GM20431 (cell line): ENCODE results near the gene MNX1.

ENCODE experiments used
- in situ Hi-C: fragments of 300-500 bp; cut with MseI, MboI; formaldehyde crosslinking; loops from one replicate; pipeline ENCODE4 v1.15.0; 2020; ENCODE audit warnings: low sequenced_read_pairs; ENCODE audit not compliant: unreplicated experiment

The MNX1 gene

DNA sequence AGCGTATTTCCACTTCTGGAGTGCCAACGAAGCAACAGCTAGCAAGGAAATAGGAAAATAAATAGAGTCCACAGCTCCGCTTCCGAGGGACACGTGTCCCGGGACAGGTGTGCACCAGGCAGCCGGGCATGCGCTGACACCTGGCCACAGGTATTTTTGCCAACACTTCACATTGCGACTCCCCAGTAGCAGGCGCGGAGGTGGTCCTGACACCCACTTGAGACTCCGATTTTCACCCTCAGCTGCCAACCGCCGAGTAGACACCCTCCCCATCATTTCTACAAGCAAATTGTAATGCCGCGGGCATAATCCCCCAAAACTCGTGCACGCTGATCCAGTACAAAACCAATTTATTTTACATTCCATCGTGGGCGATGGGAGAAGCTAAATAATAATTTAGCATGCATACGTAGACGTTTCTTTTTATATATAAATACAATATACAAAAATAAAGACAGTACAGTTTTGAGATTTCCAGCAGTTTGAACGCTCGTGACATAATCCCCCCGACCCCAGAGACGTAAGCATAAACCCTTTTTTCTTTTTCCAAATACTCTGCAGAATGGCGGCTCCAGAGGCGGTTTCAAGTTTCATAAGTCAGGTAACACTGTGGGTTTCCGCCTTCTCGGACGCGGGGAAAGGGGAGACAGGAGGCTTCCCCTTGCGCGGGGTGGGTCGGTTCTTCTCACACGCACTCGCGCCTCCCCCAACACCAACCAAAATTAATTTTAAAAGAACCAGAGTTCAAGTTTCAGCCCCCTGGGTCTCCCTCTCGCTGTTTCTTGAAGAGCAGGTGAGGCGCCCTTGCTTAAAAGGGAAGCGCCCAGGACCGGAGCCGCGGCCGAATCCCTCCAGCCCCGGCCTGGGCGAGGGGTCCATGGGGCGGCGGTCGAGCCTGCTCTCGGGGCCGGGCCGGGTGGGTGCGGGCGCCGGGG is 5.7 kb downstream of the MNX1 start:
- in situ Hi-C loops: no loop called here

- in situ Hi-C loops: no loop called here
These were observed 6.5 kb downstream of the MNX1 start for GRCh38 chr7:157003756-157004520.

DNA sequence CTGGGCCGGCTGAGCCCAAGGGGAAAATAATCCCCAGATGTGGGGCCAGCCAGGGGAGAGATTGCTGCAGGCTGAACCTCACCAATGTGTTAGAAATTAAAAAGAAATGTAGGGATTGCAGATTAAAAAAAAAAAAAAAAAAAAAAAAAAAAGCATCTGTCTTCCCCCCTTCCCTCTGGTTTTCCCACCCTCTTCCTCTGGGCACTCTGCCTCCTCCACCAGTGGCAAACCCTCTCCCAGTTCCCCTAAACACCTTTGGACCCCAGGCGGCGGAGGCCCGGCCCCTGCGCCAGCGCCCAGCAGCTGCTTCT is 7.1 kb downstream of the MNX1 start:
- in situ Hi-C loops: no loop called here

DNA sequence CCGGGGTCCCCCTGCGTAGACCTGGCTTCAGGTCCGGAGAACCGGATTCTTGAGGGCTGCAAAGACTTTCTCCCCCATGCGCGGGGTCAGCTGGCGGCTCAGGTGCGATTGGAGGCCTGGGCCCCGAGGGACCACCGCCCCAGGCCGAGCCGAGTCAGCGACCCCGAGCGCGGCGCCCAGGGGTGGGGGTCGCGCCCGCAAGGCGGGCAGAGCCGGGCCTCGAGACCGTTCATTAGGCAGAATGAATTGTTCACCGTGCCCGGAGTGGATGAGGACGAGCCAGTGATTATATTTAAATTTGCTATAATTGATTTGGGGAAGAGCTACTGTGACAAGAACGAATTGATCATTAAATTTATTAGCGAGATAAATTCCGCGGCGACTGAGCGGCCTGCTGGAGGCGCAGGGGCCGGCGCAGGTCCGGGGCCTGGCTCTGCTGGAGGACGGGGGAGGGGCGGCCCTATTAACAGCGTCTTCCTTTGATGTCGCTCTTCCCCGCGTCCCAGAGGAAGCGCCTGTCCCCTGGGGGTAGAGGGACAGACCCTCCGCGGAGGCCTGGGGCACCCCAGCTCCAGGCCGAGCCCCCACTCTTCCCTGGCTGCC is 7.5 kb downstream of the MNX1 start:
- in situ Hi-C loops: no loop called here

DNA sequence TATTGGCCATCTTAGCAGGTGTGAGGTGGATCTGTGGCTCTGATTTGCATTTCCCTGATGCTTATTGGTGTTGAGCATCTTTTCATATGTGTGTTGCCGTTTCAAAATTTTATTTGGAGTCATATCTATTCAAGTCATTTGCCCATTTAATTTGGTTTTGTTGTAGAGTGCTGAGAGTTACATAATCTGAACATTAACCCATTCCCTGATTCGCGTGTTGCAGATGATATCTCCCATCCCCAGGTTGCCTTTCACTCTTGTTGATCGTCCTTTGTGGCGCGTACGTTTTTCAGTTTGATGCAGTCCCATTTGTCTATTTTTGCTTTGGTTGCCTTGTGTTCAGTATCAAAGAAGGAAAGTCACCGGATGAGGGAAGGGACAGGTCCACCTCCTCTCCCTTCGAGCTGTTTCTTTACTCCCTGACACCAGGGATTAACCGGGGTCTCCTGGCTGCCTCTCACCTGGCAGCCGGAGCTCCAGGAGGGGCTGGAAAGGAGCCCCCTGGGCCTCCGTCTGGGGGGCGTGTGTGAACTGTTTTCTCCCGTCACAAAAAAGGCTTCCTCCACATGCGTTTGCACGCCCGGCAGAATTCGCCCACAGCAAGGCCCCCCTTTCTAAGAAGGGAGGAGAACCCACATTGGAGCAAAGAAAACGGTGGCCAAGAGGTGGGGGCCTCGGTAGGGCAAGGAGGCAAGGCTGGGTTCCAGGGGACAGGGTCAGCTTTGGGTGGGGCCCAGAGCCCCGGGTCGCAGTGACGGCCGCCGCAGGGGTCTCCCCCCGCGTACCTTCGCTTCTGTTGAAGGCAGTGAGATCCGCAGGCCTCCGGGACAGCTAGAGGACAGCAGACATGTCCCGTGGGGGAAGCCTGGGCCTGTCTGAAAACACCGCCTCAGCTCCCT is 8.3 kb downstream of the MNX1 start:
- in situ Hi-C loops: no loop called here

DNA sequence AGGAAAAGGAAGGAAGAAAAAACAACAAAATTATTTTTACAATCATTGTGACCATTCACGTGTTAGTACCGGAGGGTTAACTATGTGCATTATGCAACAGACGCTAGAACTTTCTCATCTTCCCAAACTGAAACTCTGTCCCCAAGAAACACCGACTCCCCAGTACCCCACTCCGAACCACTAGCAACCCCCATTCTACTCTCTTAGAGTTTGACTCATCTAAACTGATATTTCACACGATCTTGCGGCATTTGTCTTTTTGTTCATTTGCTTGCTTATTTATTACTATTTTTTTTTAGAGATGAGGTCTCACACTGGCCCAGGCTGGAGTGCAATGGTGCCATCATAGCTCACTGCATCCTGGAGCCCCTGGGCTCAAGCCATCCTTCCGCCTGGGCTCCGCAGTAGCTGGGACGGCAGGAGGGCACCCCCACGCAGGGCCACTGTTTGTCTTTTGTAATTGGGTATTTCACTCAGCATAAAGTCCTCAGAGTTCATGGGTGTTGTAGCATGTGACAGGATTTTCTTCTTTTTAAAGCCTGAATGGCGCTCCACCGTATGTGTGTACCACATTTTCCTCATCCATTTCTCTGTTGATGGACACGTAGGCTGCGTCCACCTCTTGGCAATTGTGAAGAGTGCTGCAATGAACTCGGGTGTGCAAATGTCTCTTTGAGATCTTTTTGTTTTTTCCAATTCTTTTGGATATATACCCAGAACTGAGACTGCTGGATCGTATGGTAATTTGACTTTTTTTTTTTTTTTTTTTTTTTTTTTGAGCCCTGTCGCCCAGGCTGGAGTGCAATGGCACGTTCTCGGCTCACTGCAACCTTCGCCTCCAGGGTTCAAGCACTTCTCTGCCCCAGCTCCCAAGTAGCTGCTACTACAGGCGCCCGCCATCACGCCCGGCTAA is 9.5 kb downstream of the MNX1 start:
- in situ Hi-C loops: no loop called here

DNA sequence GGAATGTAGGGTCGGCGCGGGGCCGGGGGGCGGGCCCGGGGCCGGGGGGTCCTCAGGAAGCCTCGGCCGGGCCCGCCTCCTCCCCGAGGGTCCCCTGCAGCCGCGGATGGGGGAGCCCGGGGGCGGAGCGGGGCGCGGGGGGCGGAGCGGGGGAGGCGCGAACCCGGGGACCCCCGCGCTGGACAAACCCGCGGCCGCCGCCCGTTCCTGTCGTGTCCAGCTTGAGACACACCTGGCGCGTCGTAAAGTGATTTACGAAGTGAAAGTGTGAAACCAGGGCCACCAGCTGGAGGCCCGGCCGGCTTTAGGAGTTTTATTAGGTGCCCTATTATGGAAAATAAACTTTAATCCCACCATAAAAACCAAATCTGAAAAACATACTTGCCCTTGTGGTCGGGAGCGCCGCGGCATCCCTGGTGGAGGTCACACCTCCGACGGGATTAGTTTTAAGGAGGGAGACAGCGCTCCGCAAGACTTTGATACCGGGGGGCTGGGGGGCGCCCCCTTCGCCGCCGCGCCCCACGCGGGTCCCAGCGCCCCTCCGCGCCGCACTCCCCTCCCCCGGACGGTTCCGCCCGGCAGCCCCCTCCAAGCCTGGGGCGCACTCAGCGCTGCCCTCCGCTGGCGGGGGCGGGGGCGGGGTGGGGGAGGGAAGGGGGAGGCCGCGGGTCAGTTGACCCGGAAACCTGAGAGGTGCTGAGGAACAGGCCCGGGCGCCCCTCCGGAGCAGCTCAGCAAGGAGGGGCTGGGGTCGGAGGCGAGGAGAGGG is 10.3 kb downstream of the MNX1 start:
- in situ Hi-C loops: no loop called here

DNA sequence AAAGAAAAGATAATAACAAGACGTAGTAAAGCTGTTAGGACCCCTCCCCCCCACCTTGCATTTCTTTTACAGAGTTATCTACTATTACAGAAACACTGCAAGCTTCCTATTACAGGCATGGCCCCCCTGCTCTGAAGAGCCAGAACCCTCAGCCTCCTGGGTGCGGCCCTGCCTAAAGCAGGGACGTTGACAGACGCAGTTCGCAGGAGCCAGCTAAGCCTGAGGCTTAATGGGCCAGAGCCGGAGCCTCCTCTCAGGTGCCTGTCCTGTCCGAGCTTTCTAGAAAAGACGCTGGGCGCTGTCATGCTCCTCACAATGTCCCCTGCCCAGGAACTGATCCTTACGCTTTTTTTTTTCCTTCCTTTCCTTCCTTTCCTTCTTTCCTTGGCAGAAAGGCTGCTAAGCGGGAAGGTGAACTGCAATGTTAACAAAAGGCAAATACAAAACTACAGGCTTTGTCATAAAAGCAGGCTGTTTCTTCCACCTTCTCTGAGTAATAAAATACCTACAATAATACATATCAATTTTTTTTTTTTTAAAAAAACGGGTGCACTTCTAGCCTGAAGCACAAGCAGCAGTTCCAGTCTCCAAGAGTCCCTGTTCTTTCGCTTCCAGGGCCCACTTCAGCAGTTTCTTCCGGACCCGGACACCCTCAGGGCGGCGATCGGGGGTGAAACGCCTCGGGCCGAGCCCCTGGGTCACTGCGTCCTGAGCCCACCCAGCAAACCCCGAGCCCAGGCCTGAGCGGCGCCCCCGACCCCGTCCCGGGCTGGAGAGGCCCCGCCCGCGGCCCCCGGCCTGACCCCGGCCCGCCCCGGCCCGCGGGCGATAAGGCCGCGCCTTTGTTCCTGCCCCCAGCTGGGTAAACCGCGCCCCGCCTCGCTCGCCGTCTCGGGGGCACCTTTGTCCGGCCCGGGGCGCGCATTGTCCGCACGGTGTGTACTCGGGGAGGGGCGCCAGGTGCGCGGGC is 11.2 kb downstream of the MNX1 start:
- in situ Hi-C loops: no loop called here

DNA sequence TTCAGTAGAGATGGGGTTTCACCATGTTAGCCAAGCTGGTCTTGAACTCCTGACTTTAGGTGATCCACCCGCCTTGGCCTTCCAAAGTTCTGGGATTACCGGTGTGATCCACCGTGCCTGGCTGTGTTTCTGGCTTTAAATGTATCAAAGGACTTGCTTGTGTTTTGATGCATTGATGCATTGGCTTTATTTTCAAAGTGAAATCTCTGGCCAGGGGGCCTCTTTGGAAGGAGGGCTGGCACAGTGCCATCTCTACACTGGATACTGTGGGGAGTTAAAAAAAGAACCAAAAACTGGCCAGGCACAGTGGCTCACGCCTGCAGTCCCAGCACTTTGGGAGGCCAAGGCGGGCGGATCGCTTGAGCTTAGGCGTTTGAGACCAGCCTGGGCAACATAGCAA is 16.0 kb downstream of the MNX1 start:
- in situ Hi-C loops: no loop called here

GRCh38 chr7:156993925-156994235 is 16.6 kb downstream of the MNX1 start:
- in situ Hi-C loops: no loop called here

- in situ Hi-C loops: no loop called here
These were observed 17.2 kb downstream of the MNX1 start for GRCh38 chr7:156993021-156993924.

DNA sequence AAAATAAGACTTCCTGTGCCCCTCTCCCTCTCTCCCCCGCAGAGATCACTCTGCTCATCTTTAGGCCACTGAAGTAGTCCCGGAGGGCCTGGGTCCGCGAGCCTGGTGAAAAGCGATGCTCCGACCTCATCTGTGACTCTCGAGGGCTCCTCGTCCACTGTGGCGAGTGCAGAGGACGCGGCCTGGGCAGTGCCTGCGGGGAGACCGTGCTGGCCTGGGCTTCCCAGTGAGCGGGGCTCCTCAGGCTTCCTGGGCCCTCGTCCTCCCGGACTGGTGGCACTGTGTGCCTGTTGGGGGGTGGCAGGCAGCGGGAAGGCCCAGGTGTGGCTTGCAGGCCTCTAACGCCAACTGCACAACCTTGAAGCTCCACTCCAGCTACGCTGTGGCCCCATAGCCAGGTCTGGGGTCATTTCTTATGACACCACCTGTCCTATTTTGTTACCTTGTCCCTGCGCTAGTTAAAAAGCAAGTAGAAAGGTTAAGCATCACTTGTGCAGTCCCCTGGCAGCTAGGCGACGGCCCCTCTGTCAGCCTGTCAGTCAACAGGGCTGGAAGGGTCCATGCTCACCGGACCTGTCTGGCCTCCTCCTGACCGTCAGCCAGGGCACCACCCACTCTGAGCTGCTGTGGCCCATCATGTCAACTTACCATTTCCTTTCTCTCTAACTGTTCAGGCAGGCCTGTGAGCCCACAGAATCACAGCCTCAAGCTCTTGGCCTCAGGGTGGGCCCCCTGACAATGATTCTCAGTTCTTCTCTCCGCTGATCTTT is 20.5 kb downstream of the MNX1 start:
- in situ Hi-C loops: no loop called here

GRCh38 chr7:156988343-156989185 is 21.9 kb downstream of the MNX1 start:
- in situ Hi-C loops: no loop called here

GRCh38 chr7:156986378-156986777 is 24.1 kb downstream of the MNX1 start:
- in situ Hi-C loops: no loop called here
